Measurements from ENCODE around the gene ZNF248.
"Not testable (repeated sequence)": the region's sequence is repeated elsewhere in the genome, so short reads cannot be mapped to it uniquely, and the experiment has no call there.

Gene ZNF248

DNA sequence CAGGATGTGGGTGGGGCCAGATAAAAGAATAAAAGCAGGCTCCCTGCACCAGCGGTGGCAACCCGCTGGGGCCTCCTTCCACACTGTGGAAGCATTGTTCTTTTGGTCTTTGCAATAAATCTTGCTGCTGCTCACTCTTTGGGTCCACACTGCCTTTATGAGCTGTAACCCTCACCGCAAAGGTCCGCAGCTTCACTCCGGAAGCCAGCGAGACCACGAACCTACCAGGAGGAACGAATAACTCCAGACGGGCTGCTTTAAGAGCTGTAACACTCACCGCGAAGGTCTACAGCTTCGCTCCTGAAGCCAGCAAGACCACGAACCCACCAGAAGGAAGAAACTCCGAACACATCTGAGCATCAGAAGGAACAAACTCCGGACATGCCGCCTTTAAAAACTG is 119.2 kb downstream of the ZNF248 start:
- not testable (repeated sequence) for DNase-seq

DNA sequence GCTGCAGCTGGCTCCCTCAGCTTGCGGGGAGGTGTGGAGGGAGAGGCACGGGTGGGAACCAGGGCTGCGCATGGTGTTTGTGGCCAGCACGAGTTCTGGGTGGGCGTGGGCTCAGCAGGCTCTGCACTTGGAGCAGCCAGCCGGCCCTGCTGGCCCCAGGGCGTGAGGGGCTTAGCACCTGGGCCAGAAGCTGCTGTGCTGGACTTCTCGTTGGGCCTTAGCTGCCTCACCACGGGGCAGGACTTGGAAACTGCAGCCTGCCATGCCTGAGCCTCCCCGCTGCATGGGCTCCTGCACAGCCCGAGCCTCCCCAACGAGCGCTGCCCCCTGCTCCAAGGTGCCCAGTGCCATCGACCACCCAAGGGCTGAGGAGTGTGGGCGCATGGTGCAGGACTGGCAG is 120.1 kb downstream of the ZNF248 start:
- DNase-seq, result no peak

DNA sequence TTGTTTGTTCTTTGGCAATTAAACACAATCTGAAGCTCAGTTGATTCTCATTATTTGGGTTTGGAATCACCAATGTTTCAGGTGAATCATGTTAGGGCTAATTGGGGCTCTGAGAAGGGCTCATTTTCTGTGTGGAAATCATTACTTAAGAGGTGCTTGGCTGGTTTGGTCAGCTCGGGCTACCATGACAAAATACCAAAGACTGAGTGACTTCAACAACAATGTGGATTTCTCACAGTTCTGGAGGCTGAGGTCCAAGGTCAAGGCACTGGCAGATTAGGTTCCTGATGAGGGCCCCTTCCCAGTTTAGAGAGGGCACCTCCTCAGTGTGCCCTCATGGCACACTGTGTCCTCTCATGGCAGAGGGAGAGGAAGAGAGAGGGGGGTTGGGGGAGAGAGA is 121.3 kb downstream of the ZNF248 start:
- no peak for DNase-seq

DNA sequence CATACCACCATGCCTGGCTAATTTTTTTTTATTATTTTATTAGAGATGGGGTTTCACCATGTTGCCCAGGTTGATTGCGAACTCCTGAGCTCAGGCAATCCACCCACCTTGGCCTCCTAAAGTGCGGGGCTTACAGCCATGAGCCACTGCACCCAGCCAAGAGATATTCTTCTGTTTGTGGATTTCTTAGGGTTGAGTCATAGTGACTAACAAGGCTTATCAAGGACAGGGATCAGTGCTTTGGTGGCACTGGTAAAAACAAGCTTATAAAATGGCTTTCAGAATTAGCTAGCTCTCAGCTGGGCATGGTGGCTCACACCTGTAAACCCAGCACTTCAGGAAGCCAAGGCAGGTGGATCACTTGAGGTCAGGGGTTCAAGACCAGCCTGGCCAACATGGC is 122.4 kb downstream of the ZNF248 start:
- no peak for DNase-seq
